ENCODE results near the gene NAB2. TPM values are rescaled to one million over a fixed set of nuclear protein-coding genes. Genes with fewer than 3 reads are reported as not detected.
A peak's percentile ranks its signal among the peaks of the same experiment; 100 is the strongest.

The NAB2 gene, protein sequence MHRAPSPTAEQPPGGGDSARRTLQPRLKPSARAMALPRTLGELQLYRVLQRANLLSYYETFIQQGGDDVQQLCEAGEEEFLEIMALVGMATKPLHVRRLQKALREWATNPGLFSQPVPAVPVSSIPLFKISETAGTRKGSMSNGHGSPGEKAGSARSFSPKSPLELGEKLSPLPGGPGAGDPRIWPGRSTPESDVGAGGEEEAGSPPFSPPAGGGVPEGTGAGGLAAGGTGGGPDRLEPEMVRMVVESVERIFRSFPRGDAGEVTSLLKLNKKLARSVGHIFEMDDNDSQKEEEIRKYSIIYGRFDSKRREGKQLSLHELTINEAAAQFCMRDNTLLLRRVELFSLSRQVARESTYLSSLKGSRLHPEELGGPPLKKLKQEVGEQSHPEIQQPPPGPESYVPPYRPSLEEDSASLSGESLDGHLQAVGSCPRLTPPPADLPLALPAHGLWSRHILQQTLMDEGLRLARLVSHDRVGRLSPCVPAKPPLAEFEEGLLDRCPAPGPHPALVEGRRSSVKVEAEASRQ
- 12.2 TPM for total RNA-seq (2013)
- 1 to 10 TPM in 2 of 3 donors, under 1 TPM in 1; 1.00 to 8.3 (median 2.7) TPM for polyA plus RNA-seq
- polyA minus RNA-seq, result 9.8 and 11.1 TPM in 2 replicates
- total RNA-seq, result 4.9 to 56.6 (median 17.5) reads per million in 11 experiments

GRCh38 chr12:57088354-57089270, at the start of gene NAB2:
Gene NAB2 (plus strand): TSS chr12:57089114. CDS start chr12:57089272, 158 bp downstream.
- DNase-seq, result peak; percentile 94 to 96 (median 95)
- under 1% methylated on average over 65 of the region's 91 CpGs for WGBS (ENCODE audit: insufficient coverage)
- H3K36me3 Mint-ChIP-seq, result peaks cover 19 to 20% of the 10 kb centered on the region in 2 donors
- Histone ChIP-seq H3K9ac (ENCODE audit: insufficient read depth, low read length, poor library complexity, severe bottlenecking) (peak within 1 kb of the TSS; percentile 77), H3K27me3 (ENCODE audit: control insufficient read depth in 2 of 2, insufficient read depth in 2 of 2, low read length in 2 of 2) (no peaks in the 10 kb centered on the region), H3K4me2 (replicated peaks; ENCODE audit: extremely low read depth, low read length, poor library complexity, severe bottlenecking) (peak within 1 kb of the TSS; percentile 97), H3K9me3 (replicated peaks in 1 of 2; ENCODE audit: control insufficient read depth in 1 of 2, insufficient read depth in 1 of 2, low read length in 2 of 2) (no peaks in the 10 kb centered on the region), H3K36me3 (replicated peaks in 1 of 2; ENCODE audit: control insufficient read depth in 1 of 2, insufficient read depth in 2 of 2, low read length in 2 of 2) (peaks cover 8 to 10% of the 10 kb centered on the region in 2 donors), H3K79me2 (ENCODE audit: insufficient read depth, low read length) (no peaks in the 10 kb centered on the region), H4K20me1 (ENCODE audit: insufficient read depth, low read length) (peaks cover 32% of the 10 kb centered on the region), H3K4me1 (ENCODE audit: control insufficient read depth in 1 of 2, insufficient read depth in 2 of 2, low read length in 2 of 2) (peaks cover 48 to 55% of the 10 kb centered on the region in 2 donors), H3K27ac (ENCODE audit: low read depth in 1 of 2, low read length in 2 of 2) (peak within 1 kb of the TSS; percentile 88 to 96), H2AFZ (ENCODE audit: insufficient read depth, low read depth, low read length, poor library complexity, severe bottlenecking) (peak within 1 kb of the TSS; percentile 76), H3K4me3 (replicated peaks in 1 of 3; ENCODE audit: low read depth in 2 of 3, low read length in 3 of 3) (peak within 1 kb of the TSS; percentile 77 to 90 (median 86))
- peaks cover 0 to 12% (median 10%) of the 10 kb centered on the region in 3 donors for H3K27me3 Mint-ChIP-seq (ENCODE audit: low read depth in 3 of 3)
- peaks cover 47% of the 10 kb centered on the region for H3K4me1 Mint-ChIP-seq
- intact Hi-C loops (cut with micrococcal nuclease), result no loop called here
- peak within 1 kb of the TSS; percentile 94 to 98 (median 97) for H3K27ac Mint-ChIP-seq
- peak within 1 kb of the TSS; percentile 90 to 93 for H3K4me3 Mint-ChIP-seq
- H3K9me3 Mint-ChIP-seq, result peaks cover 0 to 2% (median 0%) of the 10 kb centered on the region in 7 donors
- no peak for TF ChIP-seq CTCF (IDR thresholded peaks at IDR 0.05)

DNA sequence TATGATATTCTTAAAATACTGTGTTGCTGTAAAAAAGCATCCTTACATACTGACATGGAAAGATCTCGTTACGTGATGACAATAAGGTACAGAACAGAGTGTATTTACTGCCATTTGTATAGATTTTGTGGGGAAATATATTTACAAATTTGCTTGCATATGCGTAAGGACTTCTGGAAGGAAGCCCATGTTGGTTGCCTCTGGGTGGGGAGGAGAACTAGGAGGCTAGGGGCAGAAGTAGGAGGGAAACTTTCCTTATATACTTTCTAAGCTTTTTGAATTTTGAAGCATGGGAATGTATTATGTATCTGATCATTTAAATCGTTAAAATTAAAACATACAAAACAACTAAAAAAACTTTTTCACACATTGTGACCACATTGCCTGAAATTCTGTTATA, 48.7 kb upstream of the NAB2 start:
- no peaks in the 10 kb centered on the region for H3K79me2 ChIP-seq (ENCODE audit: insufficient read depth, low read length)
- Mint-ChIP-seq H3K27ac (peak overlapping the region in 1 of 7 donors; percentile 41), H3K4me1 (peaks cover 11% of the 10 kb centered on the region), H3K36me3 (peaks cover 0 to 3% of the 10 kb centered on the region in 2 donors), H3K9me3 (no peaks in the 10 kb centered on the region), H3K27me3 (ENCODE audit: low read depth in 3 of 3) (peaks cover 6 to 9% (median 8%) of the 10 kb centered on the region in 3 donors), H3K4me3 (no peak overlapping the region)
- no peak for TF ChIP-seq CTCF (IDR thresholded peaks at IDR 0.05)
- no CpG with 5 or more reads among the region's 4 CpGs for WGBS (ENCODE audit: insufficient coverage)
- no peak overlapping the region for H3K27ac ChIP-seq (ENCODE audit: low read depth in 1 of 2, low read length in 2 of 2)
- no peaks in the 10 kb centered on the region for H4K20me1 ChIP-seq (ENCODE audit: insufficient read depth, low read length)
- intact Hi-C loops (cut with micrococcal nuclease), result no loop called here
- H3K4me2 ChIP-seq (replicated peaks; ENCODE audit: extremely low read depth, low read length, poor library complexity, severe bottlenecking), result no peak overlapping the region
- peaks cover 9 to 10% of the 10 kb centered on the region in 2 donors for H3K4me1 ChIP-seq (ENCODE audit: control insufficient read depth in 1 of 2, insufficient read depth in 2 of 2, low read length in 2 of 2)
- H2AFZ ChIP-seq (ENCODE audit: insufficient read depth, low read depth, low read length, poor library complexity, severe bottlenecking), result no peak overlapping the region
- no peaks in the 10 kb centered on the region for H3K9me3 ChIP-seq (replicated peaks in 1 of 2; ENCODE audit: control insufficient read depth in 1 of 2, insufficient read depth in 1 of 2, low read length in 2 of 2)
- no peaks in the 10 kb centered on the region for H3K27me3 ChIP-seq (ENCODE audit: control insufficient read depth in 2 of 2, insufficient read depth in 2 of 2, low read length in 2 of 2)
- no peak overlapping the region for H3K9ac ChIP-seq (ENCODE audit: insufficient read depth, low read length, poor library complexity, severe bottlenecking)
- no peak overlapping the region for H3K4me3 ChIP-seq (replicated peaks in 1 of 3; ENCODE audit: low read depth in 2 of 3, low read length in 3 of 3)
- no peaks in the 10 kb centered on the region for H3K36me3 ChIP-seq (replicated peaks in 1 of 2; ENCODE audit: control insufficient read depth in 1 of 2, insufficient read depth in 2 of 2, low read length in 2 of 2)
- DNase-seq, result no peak
